HTERT RPE-1 (cell line): ENCODE measurements around the gene ACAT1.
"Not testable (repeated sequence)": the region's sequence is repeated elsewhere in the genome, so short reads cannot be mapped to it uniquely, and the experiment has no call there.

Source experiments
- in situ Hi-C: fragments of 300-500 bp; cut with MboI; formaldehyde crosslinking; loops from 4 replicates; pipeline ENCODE4 v1.14.3; 2020; ENCODE audit warnings: low sequenced_read_pairs

The ACAT1 gene

DNA sequence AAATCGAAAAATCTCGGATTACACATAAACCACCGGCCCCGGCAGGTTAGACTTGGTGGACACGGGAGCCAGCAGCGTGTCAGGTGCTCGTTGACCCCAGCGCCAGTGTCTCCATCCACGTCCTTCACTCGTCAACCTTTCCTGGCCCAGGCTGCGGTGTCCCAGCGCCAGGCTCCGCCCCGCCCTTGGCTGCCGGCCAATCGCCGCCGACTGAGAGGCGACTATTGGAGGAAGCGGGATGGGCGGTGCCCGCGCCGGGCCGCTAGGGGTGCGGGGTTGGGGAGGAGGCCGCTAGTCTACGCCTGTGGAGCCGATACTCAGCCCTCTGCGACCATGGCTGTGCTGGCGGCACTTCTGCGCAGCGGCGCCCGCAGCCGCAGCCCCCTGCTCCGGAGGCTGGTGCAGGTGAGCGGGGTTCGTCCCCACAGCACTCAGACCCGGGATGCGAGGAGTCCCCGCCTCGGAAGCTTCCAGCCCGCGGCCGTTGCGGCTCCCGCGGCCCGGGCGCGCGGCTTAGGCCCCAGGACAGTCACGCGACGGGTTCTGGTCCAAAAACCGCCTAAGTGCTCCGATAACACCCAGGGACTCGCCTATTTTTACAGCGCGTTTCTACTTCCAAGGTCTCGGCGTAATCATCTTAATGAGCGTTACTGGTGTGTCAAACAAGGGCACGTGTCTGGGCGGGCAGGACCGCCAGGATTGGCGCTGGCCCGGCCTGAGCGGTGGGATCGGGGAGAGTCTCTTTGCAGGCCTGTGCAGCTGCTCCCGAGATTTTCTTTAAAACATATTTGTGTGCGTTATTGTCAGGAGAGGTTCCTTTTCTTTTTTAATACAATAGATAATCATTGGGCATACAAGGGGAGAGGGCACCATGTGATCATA is at the start of gene ACAT1:
ACAT1 (plus strand) TSS at position 294 of the 882 bp plus-strand sequence; CDS start at position 334, 40 bp downstream.
- in situ Hi-C loops, result no loop called here

DNA sequence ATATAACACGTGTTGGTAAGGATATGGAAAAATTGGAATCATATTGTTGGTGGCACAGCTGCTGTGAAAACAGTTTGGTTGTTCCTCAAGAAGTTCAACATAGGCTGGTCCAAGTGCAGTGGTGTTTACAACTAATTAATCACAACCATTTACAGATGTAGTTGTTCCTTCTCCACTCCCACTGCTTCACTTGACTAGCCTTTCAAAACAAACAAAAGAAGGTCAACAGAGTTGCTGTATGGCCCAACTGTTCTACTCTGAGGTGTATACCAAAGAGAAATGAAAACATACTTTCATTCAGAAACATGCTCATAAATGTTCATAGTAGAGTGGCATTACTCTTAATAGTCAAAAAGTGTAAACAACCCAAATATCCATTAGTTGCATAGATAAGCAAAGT is 36.6 kb upstream of the ACAT1 start:
- in situ Hi-C loops, result no loop called here

DNA sequence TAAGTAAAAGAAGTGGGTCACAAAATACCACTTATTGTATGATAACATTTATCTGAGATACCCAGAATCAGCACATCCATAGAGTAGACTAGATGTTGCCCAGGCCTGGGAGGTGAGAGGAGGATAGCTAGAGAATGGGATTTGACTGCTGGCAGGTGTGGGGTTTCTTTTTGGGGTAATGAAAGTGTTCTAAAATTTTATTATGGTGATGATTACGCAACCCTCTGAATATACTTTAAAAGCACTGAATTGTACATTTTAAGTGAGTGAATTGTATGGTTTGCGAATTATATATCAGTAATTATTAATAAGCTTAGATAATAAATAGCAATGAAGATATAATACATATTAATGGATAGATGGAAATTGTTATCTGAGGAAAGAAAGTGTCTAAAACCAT is 35.7 kb upstream of the ACAT1 start:
- in situ Hi-C loops, result no loop called here

DNA sequence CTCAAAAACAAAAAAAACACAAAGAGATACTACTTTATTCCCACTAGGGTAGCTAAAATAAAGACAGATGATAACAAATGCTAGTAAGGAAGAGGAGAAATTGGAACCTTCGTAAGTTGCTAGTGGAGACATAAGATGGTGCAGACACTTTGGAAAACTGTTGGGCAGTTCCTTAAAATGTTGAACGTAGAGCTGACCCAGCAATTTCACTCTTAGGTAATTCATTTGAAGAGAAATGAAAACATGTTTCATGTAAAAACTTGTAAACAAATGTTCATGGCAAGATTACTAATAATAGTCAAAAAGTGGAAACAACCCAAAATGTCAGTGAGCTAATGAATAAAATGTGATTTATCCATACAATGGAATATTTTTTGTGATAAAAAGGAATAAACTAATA is 29.2 kb upstream of the ACAT1 start:
- in situ Hi-C loops, result no loop called here

DNA sequence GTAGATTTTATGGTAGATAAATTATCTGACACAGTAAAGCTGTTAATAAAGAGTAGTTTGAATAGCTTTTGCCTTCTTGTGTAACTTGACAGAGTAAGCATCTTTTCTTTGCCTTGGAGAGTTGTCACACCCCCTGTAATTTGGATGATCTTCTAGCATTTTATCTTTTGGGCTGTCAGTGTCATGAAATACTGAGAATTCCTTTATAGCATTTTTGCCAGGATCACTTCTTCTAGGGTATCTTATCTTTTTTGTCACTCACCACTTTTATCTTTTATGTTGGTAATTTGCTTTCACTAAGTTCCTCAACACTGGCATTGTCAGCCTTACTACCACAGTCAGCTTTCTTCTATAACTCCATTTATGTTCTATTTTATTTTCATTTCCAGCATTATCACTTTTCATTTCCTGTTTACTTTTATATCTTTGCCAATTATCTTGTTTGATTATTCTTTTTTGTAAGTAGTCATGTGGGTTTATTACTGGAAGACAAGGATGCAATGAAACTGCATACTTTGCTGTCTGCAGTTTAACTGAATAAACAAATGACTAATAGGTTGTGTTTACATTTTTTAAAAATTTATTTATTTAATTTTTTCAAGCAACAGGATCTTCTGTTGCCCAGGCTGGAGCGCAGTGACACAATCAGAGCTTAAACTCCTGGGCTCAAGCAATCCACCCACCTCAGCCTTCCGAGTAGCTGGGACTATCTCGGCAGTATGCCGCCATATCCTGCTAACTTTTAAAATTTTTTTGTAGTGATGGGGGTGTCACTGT is 28.1 kb upstream of the ACAT1 start:
- in situ Hi-C loops, result no loop called here

DNA sequence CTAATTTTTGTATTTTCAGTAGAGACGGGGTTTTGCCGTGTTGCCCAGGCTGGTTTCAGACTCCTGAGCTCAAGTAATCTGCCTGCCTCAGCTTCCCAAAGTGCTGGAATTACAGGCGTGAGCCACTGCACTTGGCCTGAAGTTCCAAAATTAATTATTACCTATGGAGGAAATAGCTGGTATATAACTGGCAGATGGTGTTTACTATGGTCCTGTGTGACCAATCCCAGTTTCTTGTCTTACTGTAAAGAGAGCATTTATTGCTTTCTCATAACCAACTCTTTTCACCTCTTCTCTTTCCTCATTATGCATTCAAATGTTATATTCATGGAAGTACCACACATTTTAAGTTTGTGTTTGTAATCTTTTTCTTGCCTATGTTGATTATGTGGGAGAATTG is 24.2 kb upstream of the ACAT1 start:
- in situ Hi-C loops, result no loop called here

DNA sequence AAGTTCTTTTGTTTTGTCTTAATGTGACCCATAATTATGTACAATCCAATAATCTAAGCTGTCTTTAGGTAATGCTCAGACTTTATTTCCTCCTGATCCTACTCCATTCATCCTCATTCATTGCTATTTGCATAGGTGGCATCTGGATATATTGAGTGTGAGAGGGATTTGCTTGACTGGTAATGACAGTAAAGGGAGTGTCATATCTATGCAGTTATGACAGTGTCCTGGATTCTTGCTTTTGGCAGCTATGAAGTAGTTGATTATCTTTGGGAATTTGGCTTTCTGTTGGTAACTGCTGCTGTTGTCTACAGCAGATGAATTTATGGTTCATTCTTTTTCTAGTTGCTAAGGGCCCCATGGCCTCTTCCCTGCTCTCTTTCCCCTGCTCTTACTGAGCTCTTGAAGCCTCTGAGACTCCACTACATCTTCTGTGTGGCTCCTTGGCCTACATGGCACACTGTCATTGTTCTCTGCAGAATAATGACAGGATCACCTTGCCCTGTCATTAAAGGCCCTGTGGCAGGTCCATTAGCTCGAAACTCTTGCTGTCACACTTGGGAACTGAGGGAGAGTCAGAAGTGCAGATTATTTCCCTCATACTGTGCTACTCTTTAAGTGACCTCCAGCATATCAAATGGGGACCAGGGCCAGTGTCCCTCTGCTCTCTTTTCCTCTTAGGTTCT is 20.1 kb upstream of the ACAT1 start:
- in situ Hi-C loops, result no loop called here

DNA sequence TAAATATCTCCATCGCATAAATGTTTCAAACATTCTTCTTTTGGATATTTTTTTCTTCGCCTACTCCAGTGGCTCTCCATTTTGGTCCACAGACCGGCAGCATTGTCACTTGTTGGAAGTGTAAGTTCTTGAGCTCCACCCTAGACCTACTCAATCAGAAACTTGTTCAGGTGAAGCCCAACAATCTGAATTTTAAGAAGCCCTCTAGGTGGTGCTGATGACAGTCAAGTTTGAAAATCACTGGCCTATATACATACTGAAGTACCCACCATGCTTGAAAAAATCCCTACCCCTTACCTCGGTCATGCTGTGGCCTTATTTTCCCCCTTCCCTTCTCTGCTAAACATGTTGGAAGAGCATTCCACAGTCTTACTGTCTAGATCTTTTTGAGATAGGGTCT is 10.2 kb upstream of the ACAT1 start:
- in situ Hi-C loops, result no loop called here

DNA sequence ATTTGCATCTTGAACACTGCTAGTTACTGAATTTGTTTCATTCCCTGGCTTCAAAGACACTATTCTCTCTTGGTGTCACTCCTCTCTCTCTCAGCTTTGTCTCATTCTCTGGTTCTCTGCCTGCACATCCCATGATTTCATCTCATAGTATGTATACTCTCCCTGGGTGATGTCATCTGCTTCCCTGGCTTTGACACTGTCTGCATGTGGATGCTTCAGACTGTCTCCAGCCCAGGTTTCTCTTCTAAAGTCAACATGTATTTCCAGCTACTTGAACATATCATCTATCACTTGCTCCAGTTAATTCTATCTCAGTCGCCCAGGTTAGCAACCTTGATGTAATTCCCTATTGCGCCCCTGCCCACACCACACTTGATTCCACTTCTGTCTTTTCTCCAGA is 9.3 kb upstream of the ACAT1 start:
- in situ Hi-C loops, result no loop called here

DNA sequence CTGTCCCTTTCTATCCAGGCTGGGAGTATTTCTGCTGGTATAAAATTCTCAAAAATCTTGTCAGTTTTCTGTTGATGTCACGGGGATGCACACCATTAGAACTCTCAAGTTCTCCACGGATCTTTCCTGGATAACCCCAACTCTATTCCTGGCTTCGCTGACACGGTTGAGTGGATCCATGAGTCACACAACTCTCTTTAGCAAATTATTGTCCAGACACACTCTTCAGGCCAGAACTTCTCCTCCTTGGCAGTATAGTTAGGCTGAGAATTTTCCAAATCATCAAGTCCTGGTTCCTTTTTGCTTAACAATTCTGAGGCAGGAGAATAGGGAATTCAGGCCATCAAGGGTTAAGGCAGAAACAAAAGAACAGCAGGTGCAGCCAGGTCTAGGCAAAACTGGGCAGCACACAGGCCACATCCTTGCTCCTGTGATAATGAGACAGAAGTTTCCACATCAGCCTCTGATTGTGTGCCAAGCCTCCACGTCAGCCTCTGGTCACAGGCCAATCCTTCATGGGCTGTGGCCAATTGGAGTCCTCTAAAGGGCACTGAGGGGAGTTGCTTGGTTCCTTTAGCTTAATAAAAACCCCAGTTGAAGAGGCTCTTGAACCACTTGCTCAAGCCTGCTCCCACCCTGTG is 5.7 kb upstream of the ACAT1 start:
- in situ Hi-C loops, result no loop called here

DNA sequence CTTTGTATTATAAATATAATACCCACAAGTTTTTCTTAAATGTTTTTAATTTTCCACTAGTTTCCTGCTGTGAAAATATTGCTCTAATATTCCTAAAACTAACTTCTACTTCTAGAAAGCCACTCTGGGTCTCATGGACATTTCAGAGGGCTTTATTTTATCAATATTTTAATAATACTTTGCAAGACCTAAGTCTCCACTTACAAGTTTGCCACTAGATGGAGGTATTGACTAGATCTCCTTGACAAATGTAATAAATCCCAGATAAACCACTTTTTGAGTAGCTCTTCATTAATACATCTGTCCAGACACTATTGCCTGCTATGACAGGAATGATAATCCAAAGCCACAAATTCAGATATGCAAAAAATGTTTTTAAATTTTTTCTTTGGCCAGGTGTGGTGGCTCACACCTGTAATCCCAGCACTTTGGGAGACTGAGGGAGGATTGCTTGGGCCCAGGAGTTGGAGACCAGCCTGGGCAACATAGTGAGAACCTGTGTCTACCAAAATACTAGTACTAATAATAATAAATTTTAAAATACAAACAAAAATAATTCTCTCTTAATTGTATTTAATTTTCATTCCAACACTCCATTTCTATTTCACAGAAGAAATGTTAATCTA is 3.5 kb upstream of the ACAT1 start:
- in situ Hi-C loops, result no loop called here

DNA sequence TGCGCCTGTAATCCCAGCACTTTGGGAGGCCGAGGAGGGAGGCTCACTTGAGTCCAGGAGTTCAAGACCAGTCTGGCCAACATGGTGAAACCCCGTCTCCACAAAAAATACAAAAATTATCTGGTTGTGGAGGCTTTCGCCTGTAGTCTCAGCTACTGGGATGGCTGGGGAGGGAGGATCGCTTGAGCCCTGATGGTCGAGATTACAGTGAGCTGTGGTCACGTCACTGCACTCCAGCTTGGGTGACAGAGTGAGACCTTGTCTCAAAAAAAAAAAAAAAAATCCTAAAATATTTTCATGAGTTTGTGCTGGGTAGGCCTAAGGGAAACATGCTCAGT is 462 bp upstream of the ACAT1 start:
- in situ Hi-C loops, result not testable (repeated sequence)

DNA sequence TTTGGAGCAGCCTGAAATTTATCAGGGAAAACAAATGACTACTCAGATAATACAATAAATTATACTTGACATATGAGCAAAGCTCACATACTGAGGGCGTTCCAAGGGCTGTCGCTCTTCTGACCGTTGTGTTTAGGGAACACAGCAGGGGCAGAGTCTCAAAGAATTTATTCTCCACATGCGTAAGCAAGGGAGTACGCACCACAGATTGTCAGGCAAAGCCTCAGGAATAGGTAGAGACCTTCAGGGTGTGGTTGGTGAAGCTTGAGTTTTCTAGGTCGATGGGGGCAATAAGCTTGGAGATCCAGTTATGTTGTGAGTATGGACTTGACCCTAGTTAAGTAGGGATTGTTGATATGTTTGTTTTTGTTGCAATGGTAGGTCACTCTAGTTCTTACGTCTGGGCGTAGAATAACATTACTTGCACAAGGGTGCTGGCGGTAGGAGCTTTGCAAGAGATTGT is 830 bp downstream of the ACAT1 start:
- in situ Hi-C loops, result no loop called here

DNA sequence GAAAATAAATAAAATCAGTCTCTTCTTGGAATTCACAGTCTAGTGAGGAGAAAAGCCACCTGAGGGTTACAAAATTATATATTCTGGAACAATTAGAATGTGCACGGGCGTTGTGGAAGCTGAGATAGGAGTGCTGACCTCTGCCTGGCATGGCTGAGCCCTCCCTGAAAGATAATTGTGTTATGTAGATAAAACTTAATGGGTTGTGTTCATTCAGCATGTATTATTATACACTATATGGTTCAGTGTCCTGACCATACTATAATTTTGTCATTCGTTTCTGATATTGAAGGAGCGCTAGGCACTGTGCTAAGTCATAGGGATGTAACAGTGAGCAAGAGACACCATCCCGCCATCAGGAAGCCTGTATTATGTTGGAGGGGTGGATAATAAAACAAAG is 3.7 kb downstream of the ACAT1 start:
- in situ Hi-C loops, result no loop called here

DNA sequence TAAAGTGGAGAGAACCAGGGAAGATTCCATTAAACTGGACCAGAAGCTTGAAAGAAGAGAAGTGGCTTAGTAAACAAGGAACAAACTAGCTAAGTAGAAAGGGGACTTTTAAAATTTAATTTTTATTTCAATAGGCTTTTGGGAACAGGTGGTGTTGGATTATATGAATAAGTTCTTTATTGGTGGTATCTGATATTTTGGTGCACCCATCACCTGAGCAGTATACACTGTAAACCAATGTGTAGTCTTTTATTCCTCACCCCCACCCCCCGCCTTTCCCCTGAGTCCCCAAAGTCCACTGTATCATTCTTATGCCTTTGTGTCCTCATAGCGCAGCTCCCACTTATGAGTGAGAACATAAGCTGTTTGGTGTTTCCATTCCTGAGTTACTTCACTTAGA is 7.4 kb downstream of the ACAT1 start:
- in situ Hi-C loops, result no loop called here

DNA sequence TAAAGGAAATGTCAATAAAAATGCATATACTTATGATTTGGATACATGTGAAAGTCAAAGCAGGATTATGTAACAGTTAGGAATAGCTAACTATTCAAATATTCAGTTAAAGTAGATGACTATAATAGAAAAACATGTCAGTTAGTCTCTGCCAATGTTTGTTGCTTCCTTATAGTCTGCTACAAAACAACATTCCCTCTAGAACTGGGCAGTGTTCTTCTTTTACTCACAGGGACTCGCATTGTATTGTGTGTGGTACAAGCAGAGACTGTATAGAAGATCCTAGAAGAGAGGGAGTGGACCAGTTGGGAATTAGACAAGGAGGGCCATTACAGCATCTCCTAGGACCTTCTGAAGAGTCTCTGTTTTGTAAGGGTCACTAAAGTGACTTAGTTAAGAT is 10.6 kb downstream of the ACAT1 start:
- in situ Hi-C loops, result no loop called here

DNA sequence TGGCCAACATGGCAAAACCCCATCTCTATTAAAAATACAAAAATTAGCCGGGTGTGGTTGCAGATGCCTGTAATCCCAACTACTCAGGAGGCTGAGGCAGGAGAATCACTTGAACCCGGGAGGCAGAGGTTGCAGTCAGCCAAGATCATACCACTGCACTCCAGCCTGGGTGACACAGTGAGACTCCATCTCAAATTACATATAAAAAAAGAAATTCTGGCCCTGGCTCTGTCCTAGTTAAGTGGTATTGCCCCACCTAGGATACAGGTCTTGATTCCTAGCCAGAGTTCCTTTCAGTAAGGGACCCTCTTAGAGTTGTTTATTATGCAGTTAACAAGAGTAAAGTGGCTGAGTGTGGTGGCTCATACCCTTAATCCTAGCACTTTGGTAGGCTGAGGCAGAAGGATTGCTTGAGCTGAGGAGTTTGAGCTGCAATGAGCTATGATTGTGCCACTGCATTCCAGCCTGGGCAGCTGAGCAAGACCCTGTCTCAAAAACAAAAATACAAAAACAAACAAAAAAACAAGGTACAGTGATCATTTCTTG is 11.7 kb downstream of the ACAT1 start:
- in situ Hi-C loops, result not testable (repeated sequence)

DNA sequence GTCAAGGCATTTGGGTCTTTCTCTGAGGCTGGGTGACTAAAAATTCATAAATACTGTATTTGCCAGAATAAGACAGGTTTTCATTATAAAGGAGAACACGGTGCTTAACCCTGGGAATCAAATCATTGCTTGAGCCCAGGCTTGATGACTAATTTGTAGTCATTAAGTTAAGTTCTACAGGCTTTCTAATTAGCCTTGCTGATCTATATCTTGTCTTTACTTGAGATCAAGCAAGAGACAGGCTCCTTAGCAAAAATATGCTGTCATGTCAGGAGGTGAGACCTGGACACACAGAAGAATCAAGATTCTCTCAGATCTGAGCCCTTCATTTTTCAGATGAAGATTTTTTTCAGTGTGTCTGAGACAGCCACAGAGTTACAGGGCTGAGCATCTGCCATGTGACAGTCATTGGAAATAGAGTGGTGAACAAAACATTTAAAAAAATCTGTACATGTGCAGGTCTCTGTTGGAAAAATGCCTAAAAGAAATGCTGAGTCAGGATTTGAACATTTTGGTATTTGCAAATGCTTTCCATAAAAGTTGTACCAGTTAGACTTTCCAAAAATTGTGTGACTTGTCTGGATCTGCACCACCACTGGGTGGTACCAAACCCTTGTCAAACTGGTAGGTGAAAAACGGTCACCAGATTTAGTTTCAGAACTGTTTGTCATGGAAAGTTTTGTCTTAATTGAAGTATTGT is 14.6 kb downstream of the ACAT1 start:
- in situ Hi-C loops, result no loop called here

DNA sequence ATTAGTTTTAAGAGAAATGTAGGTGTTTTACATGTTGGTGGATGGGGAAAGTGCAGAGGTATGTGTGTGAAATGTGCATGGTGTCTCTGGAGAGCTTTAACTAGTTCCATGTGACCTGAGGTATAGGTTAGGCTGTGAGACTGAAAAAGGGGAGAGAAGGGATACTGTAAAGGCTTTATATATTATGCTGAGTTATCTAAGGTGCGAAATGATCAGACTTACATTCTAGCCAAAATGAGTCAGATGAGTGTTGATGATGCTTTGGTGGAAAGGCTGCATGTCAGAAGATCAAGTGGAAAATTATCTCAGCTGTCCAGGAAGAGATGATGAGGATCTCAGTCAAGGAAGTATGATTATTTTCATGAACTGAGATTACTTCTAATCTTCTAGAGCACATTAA is 15.8 kb downstream of the ACAT1 start:
- in situ Hi-C loops, result no loop called here

DNA sequence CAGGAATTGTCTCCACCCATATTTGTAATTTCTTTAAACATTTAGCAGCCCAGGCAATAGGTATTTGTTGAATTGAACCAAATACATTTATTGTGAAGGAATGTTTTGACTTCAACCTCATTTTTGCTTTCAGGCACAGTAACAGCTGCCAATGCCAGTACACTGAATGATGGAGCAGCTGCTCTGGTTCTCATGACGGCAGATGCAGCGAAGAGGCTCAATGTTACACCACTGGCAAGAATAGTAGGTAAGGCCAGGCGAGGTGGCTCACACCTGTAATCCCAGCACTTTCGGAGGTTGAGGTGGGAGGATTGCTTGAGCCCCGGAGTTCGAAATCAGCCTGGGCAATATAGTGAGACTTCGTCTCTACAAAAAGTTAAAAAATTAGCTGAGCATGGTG is 20.9 kb downstream of the ACAT1 start:
- in situ Hi-C loops, result no loop called here
